ENCODE measurements around the gene ZNF827. TPM values are rescaled to one million over a fixed set of nuclear protein-coding genes. Genes with fewer than 3 reads are reported as not detected.

Gene ZNF827
- polyA plus RNA-seq, 1 donor (not counting 4 experiments of a cell fraction or from before 2014, with no cell fraction given) = 4.7 TPM

DNA sequence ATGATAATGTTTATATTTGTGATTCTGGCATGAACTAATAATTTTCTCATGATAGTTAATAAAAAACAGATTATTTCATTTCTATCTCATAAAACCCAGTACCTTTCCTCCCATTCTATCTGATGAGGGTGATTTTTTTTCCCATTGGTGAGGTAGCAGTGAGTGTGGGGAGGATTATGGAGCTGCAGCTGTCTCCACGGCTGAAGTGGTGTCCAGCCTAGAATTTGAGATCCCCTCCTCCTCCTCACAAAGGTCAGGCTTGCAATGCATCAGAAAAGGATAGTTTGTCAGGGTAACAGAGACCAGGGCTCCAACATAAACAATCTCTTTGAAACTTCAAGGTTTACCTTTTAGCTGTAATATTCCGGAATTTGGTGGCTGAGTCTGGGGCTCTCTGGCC, 197.8 kb downstream of the ZNF827 start:
- no peaks in the 10 kb centered on the region for H3K9me1 ChIP-seq (ENCODE audit: control insufficient read depth, extremely low read depth, insufficient read depth, low read length)
- H3K27ac ChIP-seq (ENCODE audit: control insufficient read depth, insufficient read depth, low read length) = no peak overlapping the region
- no peak for DNase-seq (ENCODE audit: low read depth, low spot score)
- no peaks in the 10 kb centered on the region for H4K20me1 ChIP-seq (ENCODE audit: control insufficient read depth, extremely low read depth, insufficient read depth, low read length)
- no peak overlapping the region for H3K4me2 ChIP-seq (ENCODE audit: control insufficient read depth, extremely low read depth, insufficient read depth, low read depth, low read length)
- no peak overlapping the region for H3K9ac ChIP-seq (ENCODE audit: control insufficient read depth, extremely low read depth, insufficient read depth, low read length)
- no peaks in the 10 kb centered on the region for H3K36me3 ChIP-seq (ENCODE audit: control insufficient read depth in 2 of 2, extremely low read depth in 1 of 2, insufficient read depth in 2 of 2, low read length in 2 of 2)
- H3K9me3 ChIP-seq (ENCODE audit: control insufficient read depth, low read depth, low read length) = no peaks in the 10 kb centered on the region
- no peak overlapping the region for H3K4me3 ChIP-seq (ENCODE audit: control insufficient read depth in 2 of 3, extremely low read depth in 1 of 3, insufficient read depth in 2 of 3, low read depth in 1 of 3, low read length in 3 of 3)
- dilution Hi-C loops (cut with MboI; ENCODE audit: extremely low pct_ligation_motif_present, low sequenced_read_pairs) = no loop called here
- H3K27me3 ChIP-seq (ENCODE audit: control insufficient read depth, extremely low read depth, insufficient read depth, low read length) = no peaks in the 10 kb centered on the region
- H3K79me2 ChIP-seq (ENCODE audit: control insufficient read depth, insufficient read depth, low read length) = no peaks in the 10 kb centered on the region
- H3K4me1 ChIP-seq (ENCODE audit: control insufficient read depth, extremely low read depth, insufficient read depth, low read length) = peaks cover 10% of the 10 kb centered on the region
- TF ChIP-seq, protein P1, sequence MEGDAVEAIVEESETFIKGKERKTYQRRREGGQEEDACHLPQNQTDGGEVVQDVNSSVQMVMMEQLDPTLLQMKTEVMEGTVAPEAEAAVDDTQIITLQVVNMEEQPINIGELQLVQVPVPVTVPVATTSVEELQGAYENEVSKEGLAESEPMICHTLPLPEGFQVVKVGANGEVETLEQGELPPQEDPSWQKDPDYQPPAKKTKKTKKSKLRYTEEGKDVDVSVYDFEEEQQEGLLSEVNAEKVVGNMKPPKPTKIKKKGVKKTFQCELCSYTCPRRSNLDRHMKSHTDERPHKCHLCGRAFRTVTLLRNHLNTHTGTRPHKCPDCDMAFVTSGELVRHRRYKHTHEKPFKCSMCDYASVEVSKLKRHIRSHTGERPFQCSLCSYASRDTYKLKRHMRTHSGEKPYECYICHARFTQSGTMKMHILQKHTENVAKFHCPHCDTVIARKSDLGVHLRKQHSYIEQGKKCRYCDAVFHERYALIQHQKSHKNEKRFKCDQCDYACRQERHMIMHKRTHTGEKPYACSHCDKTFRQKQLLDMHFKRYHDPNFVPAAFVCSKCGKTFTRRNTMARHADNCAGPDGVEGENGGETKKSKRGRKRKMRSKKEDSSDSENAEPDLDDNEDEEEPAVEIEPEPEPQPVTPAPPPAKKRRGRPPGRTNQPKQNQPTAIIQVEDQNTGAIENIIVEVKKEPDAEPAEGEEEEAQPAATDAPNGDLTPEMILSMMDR (optimal IDR thresholded peaks at IDR 0.05 in 1 of 3, IDR thresholded peaks at IDR 0.05 in 1 of 3, conservative IDR thresholded peaks at IDR 0.05 in 1 of 3; ENCODE audit: extremely low read depth in 1 of 3, insufficient read depth in 2 of 3, low read length in 3 of 3) = no peak
- TF ChIP-seq EZH2 (IDR thresholded peaks at IDR 0.05; ENCODE audit: low read length) = no peak
- FAIRE-seq = no peak
- no peak overlapping the region for H2AFZ ChIP-seq (ENCODE audit: control insufficient read depth, low read length)

DNA sequence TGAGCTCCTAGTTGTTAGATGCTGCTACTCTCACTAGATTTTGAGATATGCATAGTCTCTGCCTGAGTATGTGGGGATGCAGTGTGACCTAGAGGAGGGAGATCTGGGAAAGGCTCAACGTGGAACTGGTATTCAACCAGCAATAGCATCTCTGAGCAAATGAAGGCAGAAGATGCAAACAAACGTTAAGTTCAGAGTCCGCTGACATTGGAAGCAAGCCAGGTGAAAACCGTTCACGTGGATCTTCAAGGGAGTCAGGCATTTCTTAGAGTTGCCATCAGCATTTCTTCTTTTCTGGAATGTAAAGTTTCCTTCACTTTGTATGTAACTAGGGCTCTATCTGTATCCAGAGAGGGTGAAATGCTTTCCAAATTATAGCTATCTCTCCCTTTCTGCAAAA, 198.8 kb downstream of the ZNF827 start:
- Histone ChIP-seq H3K27me3 (ENCODE audit: control insufficient read depth, extremely low read depth, insufficient read depth, low read length) (no peaks in the 10 kb centered on the region), H3K4me3 (ENCODE audit: control insufficient read depth in 2 of 3, extremely low read depth in 1 of 3, insufficient read depth in 2 of 3, low read depth in 1 of 3, low read length in 3 of 3) (no peak overlapping the region), H3K4me2 (ENCODE audit: control insufficient read depth, extremely low read depth, insufficient read depth, low read depth, low read length) (no peak overlapping the region), H3K79me2 (ENCODE audit: control insufficient read depth, insufficient read depth, low read length) (no peaks in the 10 kb centered on the region), H3K9me3 (ENCODE audit: control insufficient read depth, low read depth, low read length) (no peaks in the 10 kb centered on the region), H3K9me1 (ENCODE audit: control insufficient read depth, extremely low read depth, insufficient read depth, low read length) (no peaks in the 10 kb centered on the region), H3K27ac (ENCODE audit: control insufficient read depth, insufficient read depth, low read length) (no peak overlapping the region), H2AFZ (ENCODE audit: control insufficient read depth, low read length) (no peak overlapping the region), H3K9ac (ENCODE audit: control insufficient read depth, extremely low read depth, insufficient read depth, low read length) (no peak overlapping the region), H3K36me3 (ENCODE audit: control insufficient read depth in 2 of 2, extremely low read depth in 1 of 2, insufficient read depth in 2 of 2, low read length in 2 of 2) (no peaks in the 10 kb centered on the region), H3K4me1 (ENCODE audit: control insufficient read depth, extremely low read depth, insufficient read depth, low read length) (peaks cover 20% of the 10 kb centered on the region), H4K20me1 (ENCODE audit: control insufficient read depth, extremely low read depth, insufficient read depth, low read length) (no peaks in the 10 kb centered on the region)
- FAIRE-seq (no peak), DNase-seq (ENCODE audit: low read depth, low spot score) (no peak)
- dilution Hi-C loops (cut with MboI; ENCODE audit: extremely low pct_ligation_motif_present, low sequenced_read_pairs) = no loop called here
- TF ChIP-seq, protein P1 (optimal IDR thresholded peaks at IDR 0.05 in 1 of 3, IDR thresholded peaks at IDR 0.05 in 1 of 3, conservative IDR thresholded peaks at IDR 0.05 in 1 of 3; ENCODE audit: extremely low read depth in 1 of 3, insufficient read depth in 2 of 3, low read length in 3 of 3) = no peak
- no peak for TF ChIP-seq EZH2 (IDR thresholded peaks at IDR 0.05; ENCODE audit: low read length)
